IMR-90 (cell line): ENCODE data around the gene ARHGAP31. TPM values are rescaled to one million over a fixed set of nuclear protein-coding genes. Genes with fewer than 3 reads are reported as not detected.

Experiments used
- ATAC-seq: fragments of 200-7000 bp; cut with Tn5 transposase; 2 replicates; pipeline ENCODE4 v1.9.1; 2020; ENCODE audit warnings: low read depth, mild to moderate bottlenecking, moderate library complexity
- BruUV-seq: library from RNA; stranded (reverse); fragments of 400-500 nt; replicated peaks from 2 replicates; lab custom pipeline; 2021; lab: Mats Ljungman, UMichigan
- CTCF ChIA-PET: fragments of 300-600 bp; formaldehyde crosslinking; extraction: SDS; loops from one replicate; lab custom pipeline; 2021; ENCODE audit warnings: antibody characterized with exemption; lab: Yijun Ruan, JAX
- POLR2A ChIA-PET: fragments of 300-600 bp; sonication (Branson Sonifier 250); formaldehyde crosslinking; loops from one replicate; lab custom pipeline; 2022; ENCODE audit warnings: antibody characterized with exemption; ENCODE audit not compliant: unreplicated experiment; lab: Charles Lee
- DNase-seq: peaks from one replicate; pipeline ENCODE4 v3.0.0; 2013
- H2AFZ ChIP-seq: replicated peaks from 2 replicates; pipeline ENCODE3; 2013; ENCODE audit warnings: low read length, mild to moderate bottlenecking; ENCODE audit not compliant: poor library complexity
- H2AK5ac ChIP-seq: 2 replicates; pipeline ENCODE4 v1.6.1; 2013; ENCODE audit warnings: low read depth, low read length, inconsistent platforms
- H2AK9ac ChIP-seq: replicated peaks from 2 replicates; pipeline ENCODE3; 2013; ENCODE audit warnings: mild to moderate bottlenecking, low read depth, low read length, moderate library complexity; ENCODE audit not compliant: poor library complexity
- H2BK120ac ChIP-seq: 2 replicates; pipeline ENCODE4 v1.6.1; 2013; ENCODE audit warnings: low read depth, low read length, inconsistent platforms
- H2BK15ac ChIP-seq: 3 replicates; pipeline ENCODE4 v1.6.1; 2013; ENCODE audit warnings: low read depth, low read length, inconsistent platforms
- H2BK20ac ChIP-seq: 2 replicates; pipeline ENCODE4 v1.6.1; 2013; ENCODE audit warnings: low read depth, mild to moderate bottlenecking, inconsistent platforms, low read length, moderate library complexity
- H2BK5ac ChIP-seq: 2 replicates; pipeline ENCODE4 v1.6.1; 2013; ENCODE audit warnings: mild to moderate bottlenecking, low read depth, low read length, inconsistent platforms; ENCODE audit not compliant: poor library complexity, severe bottlenecking
- H3K14ac ChIP-seq: replicated peaks from 2 replicates; pipeline ENCODE4 v1.6.1; 2013; ENCODE audit warnings: low read depth, low read length, inconsistent platforms
- H3K18ac ChIP-seq: 2 replicates; pipeline ENCODE4 v1.6.1; 2013; ENCODE audit warnings: low read depth, low read length, control low read depth
- H3K23ac ChIP-seq: 2 replicates; pipeline ENCODE4 v1.6.1; 2013; ENCODE audit warnings: low read depth, low read length, inconsistent platforms
- H3K27ac ChIP-seq: 2 replicates; pipeline ENCODE4 v1.5.1; 2013; ENCODE audit warnings: mild to moderate bottlenecking, control low read depth, low read length; ENCODE audit not compliant: insufficient read depth
- H3K27me3 ChIP-seq: 2 replicates; pipeline ENCODE4 v1.6.1; 2013; ENCODE audit warnings: low read length; ENCODE audit not compliant: control insufficient read depth, insufficient read depth
- H3K36me3 ChIP-seq: 2 replicates; pipeline ENCODE4 v1.6.1; 2013; ENCODE audit warnings: low read length, mixed read lengths; ENCODE audit not compliant: control insufficient read depth, insufficient read depth
- H3K4ac ChIP-seq: 2 replicates; pipeline ENCODE4 v1.6.1; 2013; ENCODE audit warnings: low read depth, low read length, inconsistent platforms
- H3K4me1 ChIP-seq: 2 replicates; pipeline ENCODE4 v1.6.1; 2013; ENCODE audit warnings: low read length, mixed read lengths; ENCODE audit not compliant: control insufficient read depth, insufficient read depth
- H3K4me2 ChIP-seq: 2 replicates; pipeline ENCODE4 v1.6.1; 2013; ENCODE audit warnings: low read depth, mild to moderate bottlenecking, control low read depth, low read length, moderate library complexity
- H3K4me3 ChIP-seq: 2 replicates; pipeline ENCODE4 v1.5.1; 2013; ENCODE audit warnings: low read depth, mild to moderate bottlenecking, control low read depth, low read length, moderate library complexity; ENCODE audit not compliant: insufficient read depth
- H3K56ac ChIP-seq: 2 replicates; pipeline ENCODE4 v1.6.1; 2013; ENCODE audit warnings: low read length, inconsistent platforms; ENCODE audit not compliant: insufficient read depth; ENCODE audit errors: extremely low read depth
- H3K79me1 ChIP-seq, 2 experiments: 2 replicates each; pipeline ENCODE4 v1.6.1; 2013; ENCODE audit warnings: low read length in 2 of 2, inconsistent platforms in 1 of 2, low read depth in 1 of 2
- H3K9ac ChIP-seq: 2 replicates; pipeline ENCODE4 v1.6.1; 2013; ENCODE audit warnings: low read depth, low read length, control low read depth
- H3K9me1 ChIP-seq: 2 replicates; pipeline ENCODE4 v1.6.1; 2013; ENCODE audit warnings: low read length, inconsistent platforms; ENCODE audit not compliant: insufficient read depth
- H3K9me3 ChIP-seq: 2 replicates; pipeline ENCODE4 v1.6.1; 2013; ENCODE audit warnings: low read length; ENCODE audit not compliant: control insufficient read depth, insufficient read depth
- H4K20me1 ChIP-seq: 2 replicates; pipeline ENCODE4 v1.6.1; 2013; ENCODE audit warnings: low read length, inconsistent platforms; ENCODE audit not compliant: insufficient read depth
- H4K5ac ChIP-seq: 2 replicates; pipeline ENCODE4 v1.6.1; 2013; ENCODE audit warnings: mild to moderate bottlenecking, low read depth, low read length, control low read depth
- H4K8ac ChIP-seq, 2 experiments: 2 replicates each; pipeline ENCODE4 v1.6.1; 2013; ENCODE audit warnings: low read depth in 2 of 2, low read length in 2 of 2, control low read depth in 1 of 2, inconsistent platforms in 1 of 2
- H4K91ac ChIP-seq: 2 replicates; pipeline ENCODE4 v1.6.1; 2013; ENCODE audit warnings: low read depth, low read length, inconsistent platforms; ENCODE audit not compliant: insufficient read depth
- BHLHE40 ChIP-seq: fragments of 150-350 bp; IDR thresholded peaks from 2 replicates; pipeline ENCODE4 v1.6.1; 2016; ENCODE audit warnings: mild to moderate bottlenecking, low read depth, low read length
- CEBPB ChIP-seq: IDR thresholded peaks from 2 replicates; pipeline ENCODE4 v1.6.1; 2012; ENCODE audit warnings: low read depth, low read length, improper control_type of control experiment
- CHD1 ChIP-seq: IDR thresholded peaks from 2 replicates; pipeline ENCODE4 v1.6.1; 2012; ENCODE audit warnings: low read depth, low read length, improper control_type of control experiment
- FOS ChIP-seq: fragments of 150-350 bp; IDR thresholded peaks from 2 replicates; pipeline ENCODE4 v1.6.1; 2016; ENCODE audit warnings: low read depth, low read length
- MAFK ChIP-seq: IDR thresholded peaks from 2 replicates; pipeline ENCODE4 v1.6.1; 2012; ENCODE audit warnings: low read depth, low read length, improper control_type of control experiment
- MAZ ChIP-seq: IDR thresholded peaks from 2 replicates; pipeline ENCODE4 v1.6.1; 2012; ENCODE audit warnings: low read depth, mild to moderate bottlenecking, low read length, improper control_type of control experiment, moderate library complexity, borderline replicate concordance
- MXI1 ChIP-seq: IDR thresholded peaks from 2 replicates; pipeline ENCODE4 v1.6.1; 2012; ENCODE audit warnings: low read depth, mild to moderate bottlenecking, low read length, moderate library complexity, borderline replicate concordance
- NFE2L2 ChIP-seq: fragments of 150-350 bp; IDR thresholded peaks from 2 replicates; pipeline ENCODE4 v1.6.1; 2016; ENCODE audit warnings: low read depth, mild to moderate bottlenecking, low read length
- POLR2A ChIP-seq: IDR thresholded peaks from 2 replicates; pipeline ENCODE4 v1.6.1; 2012; ENCODE audit warnings: mild to moderate bottlenecking, low read depth, low read length
- RAD21 ChIP-seq: IDR thresholded peaks from 2 replicates; pipeline ENCODE4 v1.6.1; 2012; ENCODE audit warnings: low read length, improper control_type of control experiment
- RCOR1 ChIP-seq: IDR thresholded peaks from 2 replicates; pipeline ENCODE4 v1.6.1; 2012; ENCODE audit warnings: mild to moderate bottlenecking, low read length, improper control_type of control experiment; ENCODE audit not compliant: insufficient replicate concordance
- RFX5 ChIP-seq: IDR thresholded peaks from 2 replicates; pipeline ENCODE4 v1.8.0; 2012; ENCODE audit warnings: low read depth, mild to moderate bottlenecking, low read length, moderate library complexity
- SMC3 ChIP-seq: fragments of 150-350 bp; IDR thresholded peaks from 2 replicates; pipeline ENCODE4 v1.6.1; 2016; ENCODE audit warnings: low read depth, mild to moderate bottlenecking, antibody characterized with exemption, low read length, moderate library complexity
- USF2 ChIP-seq: fragments of 150-350 bp; IDR thresholded peaks from 2 replicates; pipeline ENCODE4 v1.6.1; 2017; ENCODE audit warnings: mild to moderate bottlenecking, antibody characterized with exemption, low read length, low read depth
- WGBS, 2 experiments: methylation state at CpG; one replicate each; pipeline versions ENCODE4 v1.1.5 to v1.1.7; 2013; ENCODE audit warnings: missing lambda C conversion rate in 2 of 2; ENCODE audit not compliant: insufficient read length in 1 of 2; ENCODE audit errors: extremely low coverage in 2 of 2; 5-methylcytosine and 5-hydroxymethylcytosine counted together
- dilution Hi-C: fragments of 300-500 bp; cut with HindIII; formaldehyde crosslinking; loops from one replicate; pipeline ENCODE4 v1.14.3; 2018; ENCODE audit warnings: low sequenced_read_pairs; ENCODE audit not compliant: unreplicated experiment
- in situ Hi-C: fragments of 300-500 bp; cut with MboI; formaldehyde crosslinking; loops from 3 replicates; pipeline ENCODE4 v1.14.3; 2019; ENCODE audit warnings: low sequenced_read_pairs, inconsistent platforms, mixed read lengths
- intact Hi-C: fragments of 100-400 bp; cut with micrococcal nuclease; formaldehyde crosslinking; loops from 2 replicates; pipeline ENCODE4 v1.10.0; 2022
- polyA plus RNA-seq, 3 experiments: library from polyadenylated mRNA; depleted of rRNA; stranded (reverse); fragments of >200 nt; gene quantifications; 2 replicates each; pipeline ENCODE4 v1.2.3, GENCODE V29; 2012; ENCODE audit warnings: low replicate concordance in 1 of 3
- total RNA-seq: library from RNA; depleted of rRNA; stranded (reverse); fragments of >200 nt; gene quantifications from 2 replicates; pipeline ENCODE4 v1.2.3, GENCODE V29; 2012
- TF ChIP-seq, protein P1 (sequence below): fragments of 150-350 bp; IDR thresholded peaks from 2 replicates; pipeline ENCODE4 v1.6.1; 2016; ENCODE audit warnings: low read depth, mild to moderate bottlenecking, low read length, moderate library complexity, borderline replicate concordance
- TF ChIP-seq, protein P2 (sequence below): conservative IDR thresholded peaks from 2 replicates; pipeline ENCODE4 v1.5.1; 2012; ENCODE audit warnings: mild to moderate bottlenecking, low read depth, low read length, improper control_type of control experiment

Gene ARHGAP31
- total and polyA plus RNA-seq, 2 of the 4 experiments (the other 2 are of a cell fraction) = 6.6 to 7.7 TPM

GRCh38 chr3:119261055-119261454 is 33.1 kb upstream of the ARHGAP31 start:
- dilution Hi-C loops = no loop called here
- Histone ChIP-seq H3K27ac (no peak overlapping the region), H2AK5ac (no peak overlapping the region), H2BK20ac (no peak overlapping the region), H3K9ac (no peak overlapping the region), H2BK5ac (no peak overlapping the region), H4K8ac (no peak overlapping the region), H3K36me3 (no peaks in the 10 kb centered on the region), H3K56ac (no peak overlapping the region), H3K4me2 (no peak overlapping the region), H3K4me3 (no peak overlapping the region), H3K4ac (no peak overlapping the region), H3K27me3 (peaks cover 3% of the 10 kb centered on the region; the same call in 1 of the 2 replicates), H3K9me3 (no peaks in the 10 kb centered on the region), H2BK120ac (no peak overlapping the region), H2AK9ac (no peak overlapping the region), H3K79me1 (no peaks in the 10 kb centered on the region), H3K9me1 (no peaks in the 10 kb centered on the region), H3K14ac (no peak overlapping the region), H4K20me1 (no peaks in the 10 kb centered on the region), H3K18ac (no peak overlapping the region), H3K23ac (no peak overlapping the region), H2BK15ac (no peak overlapping the region), H4K5ac (no peak overlapping the region), H2AFZ (no peak overlapping the region), H4K91ac (no peak overlapping the region), H3K4me1 (no peaks in the 10 kb centered on the region)
- TF ChIP-seq RCOR1 (no peak), POLR2A (no peak), CHD1 (no peak), MAFK (no peak), SMC3 (no peak), BHLHE40 (no peak), RAD21 (no peak), MXI1 (no peak), CEBPB (no peak), FOS (no peak), USF2 (no peak), NFE2L2 (no peak), MAZ (no peak), RFX5 (no peak)
- TF ChIP-seq, protein P1, sequence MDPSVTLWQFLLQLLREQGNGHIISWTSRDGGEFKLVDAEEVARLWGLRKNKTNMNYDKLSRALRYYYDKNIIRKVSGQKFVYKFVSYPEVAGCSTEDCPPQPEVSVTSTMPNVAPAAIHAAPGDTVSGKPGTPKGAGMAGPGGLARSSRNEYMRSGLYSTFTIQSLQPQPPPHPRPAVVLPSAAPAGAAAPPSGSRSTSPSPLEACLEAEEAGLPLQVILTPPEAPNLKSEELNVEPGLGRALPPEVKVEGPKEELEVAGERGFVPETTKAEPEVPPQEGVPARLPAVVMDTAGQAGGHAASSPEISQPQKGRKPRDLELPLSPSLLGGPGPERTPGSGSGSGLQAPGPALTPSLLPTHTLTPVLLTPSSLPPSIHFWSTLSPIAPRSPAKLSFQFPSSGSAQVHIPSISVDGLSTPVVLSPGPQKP = no peak
- TF ChIP-seq, protein P2, sequence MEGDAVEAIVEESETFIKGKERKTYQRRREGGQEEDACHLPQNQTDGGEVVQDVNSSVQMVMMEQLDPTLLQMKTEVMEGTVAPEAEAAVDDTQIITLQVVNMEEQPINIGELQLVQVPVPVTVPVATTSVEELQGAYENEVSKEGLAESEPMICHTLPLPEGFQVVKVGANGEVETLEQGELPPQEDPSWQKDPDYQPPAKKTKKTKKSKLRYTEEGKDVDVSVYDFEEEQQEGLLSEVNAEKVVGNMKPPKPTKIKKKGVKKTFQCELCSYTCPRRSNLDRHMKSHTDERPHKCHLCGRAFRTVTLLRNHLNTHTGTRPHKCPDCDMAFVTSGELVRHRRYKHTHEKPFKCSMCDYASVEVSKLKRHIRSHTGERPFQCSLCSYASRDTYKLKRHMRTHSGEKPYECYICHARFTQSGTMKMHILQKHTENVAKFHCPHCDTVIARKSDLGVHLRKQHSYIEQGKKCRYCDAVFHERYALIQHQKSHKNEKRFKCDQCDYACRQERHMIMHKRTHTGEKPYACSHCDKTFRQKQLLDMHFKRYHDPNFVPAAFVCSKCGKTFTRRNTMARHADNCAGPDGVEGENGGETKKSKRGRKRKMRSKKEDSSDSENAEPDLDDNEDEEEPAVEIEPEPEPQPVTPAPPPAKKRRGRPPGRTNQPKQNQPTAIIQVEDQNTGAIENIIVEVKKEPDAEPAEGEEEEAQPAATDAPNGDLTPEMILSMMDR = no peak
- no TSS peak for BruUV-seq
- DNase-seq = no peak
- in situ Hi-C loops = no loop called here
- ChIA-PET POLR2A (no interaction called here), CTCF (no interaction called here)
- no CpG with 5 or more reads among the region's 6 CpGs for WGBS, 2 experiments
- intact Hi-C loops = no loop called here
- no peak for ATAC-seq
